Dermis blood vessel endothelial cell (primary cell): ENCODE measurements around the gene PSTPIP2. TPM values are rescaled to one million over a fixed set of nuclear protein-coding genes. Genes with fewer than 3 reads are reported as not detected.
A peak's percentile ranks its signal among the peaks of the same experiment; 100 is the strongest.
"Not testable (repeated sequence)": the region's sequence is repeated elsewhere in the genome, so short reads cannot be mapped to it uniquely, and the experiment has no call there.

Source experiments
- DNase-seq: peaks from one replicate; pipeline ENCODE4 v3.0.0; 2010
- total RNA-seq: library from RNA; depleted of rRNA; stranded (reverse); fragments of >200 nt; gene quantifications from 2 replicates; pipeline ENCODE4 v1.2.3, GENCODE V29; 2014

Gene PSTPIP2
- total RNA-seq, 1 donor from 2014 or later, result 0.68 TPM

DNA sequence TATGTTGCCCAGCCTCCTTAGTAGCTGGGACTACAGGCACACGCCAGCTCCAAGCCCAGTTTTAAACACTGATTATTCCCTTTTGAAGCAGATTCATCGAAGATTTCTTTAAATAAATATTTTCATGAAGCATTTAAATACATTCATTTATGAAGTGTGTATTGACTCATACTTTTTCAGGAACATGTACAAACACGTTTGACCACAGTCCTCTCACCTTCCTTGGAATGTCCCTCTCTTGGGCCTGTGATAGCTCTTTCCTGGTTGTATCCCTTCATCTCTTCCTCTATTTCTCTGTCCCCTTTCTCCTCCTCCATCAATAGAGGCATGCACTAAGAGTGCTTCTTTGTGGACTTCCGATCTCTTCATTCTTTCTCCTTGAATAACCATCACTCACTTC is 2.5 kb downstream of the PSTPIP2 start:
- DNase-seq, result no peak

DNA sequence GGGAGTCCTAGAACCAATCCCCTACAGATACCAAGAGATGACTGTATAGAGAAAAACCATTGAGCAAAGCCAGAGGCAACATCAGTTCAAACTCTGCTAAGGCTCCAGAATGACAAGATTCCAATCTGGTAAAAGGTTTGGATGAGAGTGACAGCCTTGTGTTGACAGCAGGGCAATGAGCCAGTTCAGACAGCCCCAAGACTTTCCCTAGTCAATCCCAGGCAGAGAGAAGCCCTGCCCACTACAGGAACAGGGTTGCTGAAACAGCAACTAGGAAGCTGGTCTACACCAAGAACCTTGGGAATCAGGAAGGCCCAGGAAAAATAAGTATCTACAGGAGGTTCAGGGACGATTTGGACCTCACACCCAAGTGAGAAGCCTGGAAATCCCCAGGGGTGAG is 3.3 kb downstream of the PSTPIP2 start:
- DNase-seq, result no peak

DNA sequence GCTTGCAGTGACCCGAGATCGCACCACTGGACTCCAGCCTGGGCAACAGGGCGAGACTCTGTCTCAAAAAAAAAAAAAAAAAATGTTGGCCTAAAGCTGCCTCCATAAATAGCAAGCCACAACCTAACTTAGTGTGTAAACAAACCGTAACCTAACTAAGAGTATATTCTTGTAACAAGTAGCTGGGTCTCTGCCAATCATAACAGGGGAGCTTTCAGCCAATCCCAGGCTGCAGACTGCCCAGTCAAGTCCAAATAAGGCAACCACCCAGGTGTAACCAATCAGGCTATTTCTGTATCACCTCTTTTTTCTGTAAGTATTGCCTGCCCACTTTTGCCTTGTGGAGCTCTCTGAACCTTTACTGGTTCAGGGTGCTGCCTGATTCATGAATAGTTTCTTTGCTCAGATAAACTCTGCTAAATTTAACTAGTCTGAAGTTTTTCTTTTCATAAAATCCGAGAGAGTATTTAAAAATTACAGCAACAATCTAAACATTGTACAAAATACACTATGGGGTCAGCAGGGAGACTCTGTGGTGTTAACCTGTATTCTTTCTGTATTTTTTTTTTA is 4.5 kb downstream of the PSTPIP2 start:
- DNase-seq, result peak; percentile 37

DNA sequence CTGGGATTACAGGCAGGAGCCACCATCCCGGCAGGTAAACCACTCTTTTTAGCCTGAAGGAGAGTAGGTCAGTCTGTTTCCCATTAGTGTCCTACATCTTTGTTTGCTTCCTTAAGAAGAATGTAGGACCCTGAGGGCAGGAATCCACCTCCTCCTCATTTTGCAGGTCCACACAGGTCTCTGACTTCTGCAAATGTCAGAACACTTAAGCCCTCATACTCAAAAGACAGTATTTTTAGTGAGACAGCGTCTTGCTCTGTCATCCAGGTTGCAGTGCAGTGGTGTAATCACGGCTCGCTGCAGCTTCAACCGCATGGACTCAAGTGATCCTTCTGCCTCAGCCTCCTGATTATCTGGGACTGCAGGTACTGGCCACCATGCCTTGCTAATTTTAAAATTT is 9.3 kb downstream of the PSTPIP2 start:
- DNase-seq, result no peak

DNA sequence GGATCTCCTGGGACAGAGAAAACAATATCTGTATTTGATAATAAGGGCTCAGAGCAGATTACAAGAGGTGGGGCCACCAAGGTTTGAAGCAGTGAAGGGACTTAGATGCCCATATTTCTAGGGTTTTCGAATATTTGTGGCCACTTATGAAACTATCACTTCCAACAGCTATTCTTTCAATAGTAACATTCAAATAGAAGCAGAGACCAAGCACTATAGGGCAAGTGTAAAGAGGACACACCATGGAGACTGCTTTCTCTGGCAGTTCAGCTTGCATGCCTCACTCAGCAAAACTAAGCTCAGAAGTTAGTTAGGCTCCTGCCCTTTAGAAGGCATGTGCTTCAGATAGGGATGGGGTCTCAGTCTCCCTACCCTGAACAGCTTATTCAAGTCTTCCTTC is 10.3 kb downstream of the PSTPIP2 start:
- DNase-seq, result no peak

DNA sequence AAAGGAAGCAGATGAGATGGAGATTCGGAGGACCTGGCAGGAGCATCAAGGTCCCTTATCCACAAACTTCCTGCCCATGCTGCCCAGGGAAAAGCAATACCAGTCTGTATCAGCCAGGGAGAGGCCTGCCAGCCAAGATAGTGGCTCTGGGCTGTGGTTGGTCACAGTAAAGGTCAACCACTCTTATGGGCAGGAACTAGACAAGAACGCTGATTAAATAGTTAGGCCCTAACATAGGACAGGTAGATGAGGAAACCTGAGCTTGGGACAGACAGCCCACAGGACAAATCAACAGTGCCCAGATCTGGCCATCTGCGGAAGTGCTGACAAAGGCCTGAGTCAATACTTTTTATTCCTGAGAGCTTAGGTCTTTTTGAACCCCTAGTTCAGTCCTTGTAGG is 10.7 kb downstream of the PSTPIP2 start:
- no peak for DNase-seq

DNA sequence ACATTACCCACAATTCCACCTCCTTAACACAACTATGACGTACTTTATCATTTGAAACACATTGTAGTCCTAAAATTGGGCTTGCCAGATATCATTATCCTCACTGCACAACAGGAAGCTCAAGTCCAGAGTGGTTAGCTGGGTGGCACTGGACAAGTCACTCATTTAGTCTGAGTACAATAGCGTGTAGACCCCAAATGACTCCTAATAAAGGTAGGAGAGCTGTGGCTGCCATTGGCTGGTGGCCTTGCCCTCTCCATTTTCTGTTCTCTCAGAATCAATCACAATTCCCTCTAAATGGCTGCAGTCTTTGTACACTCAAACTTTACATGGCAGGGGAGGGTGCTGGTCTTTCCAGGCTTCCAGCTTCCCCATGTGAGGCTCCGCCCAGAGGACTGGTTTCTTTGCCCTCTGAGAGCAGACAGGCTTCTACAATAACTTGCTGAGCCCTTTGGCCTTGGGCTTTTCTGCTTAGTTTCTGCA is 11.7 kb downstream of the PSTPIP2 start:
- no peak for DNase-seq

DNA sequence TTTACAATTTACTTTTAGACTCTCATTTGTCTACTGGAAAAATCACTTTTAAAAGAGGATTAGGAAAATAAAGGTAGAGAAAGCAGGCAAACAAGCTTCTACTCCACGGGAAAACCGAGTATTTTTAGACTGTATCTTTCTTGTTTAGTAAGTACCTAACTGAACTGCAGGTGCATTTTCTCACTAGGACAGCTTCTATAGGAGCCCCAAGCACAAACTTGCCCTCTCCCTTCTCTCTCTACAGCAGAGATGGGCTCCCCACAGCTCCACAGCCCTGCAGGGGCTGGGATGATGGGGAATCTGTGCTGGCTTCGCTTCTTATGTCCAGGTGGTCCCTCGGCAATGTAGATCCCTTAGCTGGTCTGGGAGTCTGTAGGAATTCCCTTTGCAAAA is 16.2 kb downstream of the PSTPIP2 start:
- DNase-seq, result no peak

DNA sequence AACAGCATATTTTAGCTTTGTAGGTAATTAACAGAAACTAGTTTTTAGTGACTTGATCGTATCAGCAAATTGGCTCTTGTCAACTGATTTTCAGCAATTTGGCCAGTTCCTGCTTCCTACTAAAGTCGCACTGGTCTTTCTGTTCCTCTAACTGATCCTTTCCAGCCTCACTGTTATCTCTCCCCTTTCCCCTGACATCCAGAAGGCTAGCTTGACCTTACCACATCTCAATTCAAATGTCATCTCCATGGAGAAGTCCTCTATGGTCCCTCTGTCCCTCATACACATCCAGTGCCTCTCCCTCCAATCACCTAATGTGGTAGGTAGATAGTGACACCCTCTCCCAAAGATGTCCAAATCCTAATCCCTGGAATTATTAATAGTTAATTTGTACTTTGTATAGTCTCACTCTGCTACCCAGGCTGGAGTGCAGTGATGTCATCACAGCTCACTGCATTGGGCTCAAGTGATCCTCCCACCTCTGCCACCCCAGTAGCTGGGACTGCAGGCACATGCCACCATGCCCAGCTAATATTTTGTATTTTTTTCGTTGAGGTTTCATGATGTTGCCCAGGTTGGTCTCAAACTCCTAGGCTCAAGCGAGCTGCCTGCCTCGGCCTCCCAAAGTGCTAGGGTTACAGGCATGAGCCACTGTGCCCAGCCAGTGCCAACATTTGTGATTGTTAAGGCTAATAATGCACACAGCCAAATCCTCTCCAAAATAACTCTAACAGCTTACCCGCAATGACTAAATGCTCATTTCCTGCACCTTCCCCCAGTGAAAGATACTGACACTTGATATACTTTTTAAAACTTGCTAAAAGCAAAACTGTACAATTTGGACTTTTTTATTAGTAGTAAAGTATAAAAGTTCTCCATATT is 16.9 kb downstream of the PSTPIP2 start:
- DNase-seq, result no peak

DNA sequence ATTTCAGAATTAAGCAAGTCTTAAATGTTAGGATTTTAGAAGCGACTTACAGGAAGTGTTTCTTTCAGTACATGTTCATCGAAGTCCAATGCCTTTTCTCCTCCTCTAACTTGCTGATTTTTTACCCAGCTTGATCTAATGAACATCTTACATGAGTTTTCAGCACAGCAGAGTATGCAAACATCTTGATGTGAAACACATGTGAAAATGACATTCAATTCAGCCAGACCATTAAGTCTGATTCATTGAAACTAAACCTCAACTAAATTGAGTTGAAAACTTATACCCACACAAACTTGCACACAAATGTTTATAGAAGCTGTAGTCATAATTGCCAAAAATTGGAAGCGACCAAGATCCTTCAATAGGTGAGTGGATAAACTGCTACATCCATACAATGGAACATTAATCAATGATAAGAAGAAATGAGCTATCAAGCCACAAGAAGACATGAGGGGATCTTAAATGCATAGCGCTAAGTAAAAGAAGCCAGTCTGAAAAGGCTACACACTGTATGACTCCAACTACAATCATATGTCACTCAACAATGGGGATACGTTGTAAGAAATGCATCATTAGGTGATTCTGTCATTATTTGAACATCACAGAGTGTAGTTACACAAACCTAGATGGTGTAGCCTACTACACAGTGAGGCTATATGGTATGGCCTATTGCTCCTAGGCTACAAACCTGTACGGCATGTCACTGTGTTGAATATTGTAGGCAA is 18.5 kb downstream of the PSTPIP2 start:
- DNase-seq, result no peak

DNA sequence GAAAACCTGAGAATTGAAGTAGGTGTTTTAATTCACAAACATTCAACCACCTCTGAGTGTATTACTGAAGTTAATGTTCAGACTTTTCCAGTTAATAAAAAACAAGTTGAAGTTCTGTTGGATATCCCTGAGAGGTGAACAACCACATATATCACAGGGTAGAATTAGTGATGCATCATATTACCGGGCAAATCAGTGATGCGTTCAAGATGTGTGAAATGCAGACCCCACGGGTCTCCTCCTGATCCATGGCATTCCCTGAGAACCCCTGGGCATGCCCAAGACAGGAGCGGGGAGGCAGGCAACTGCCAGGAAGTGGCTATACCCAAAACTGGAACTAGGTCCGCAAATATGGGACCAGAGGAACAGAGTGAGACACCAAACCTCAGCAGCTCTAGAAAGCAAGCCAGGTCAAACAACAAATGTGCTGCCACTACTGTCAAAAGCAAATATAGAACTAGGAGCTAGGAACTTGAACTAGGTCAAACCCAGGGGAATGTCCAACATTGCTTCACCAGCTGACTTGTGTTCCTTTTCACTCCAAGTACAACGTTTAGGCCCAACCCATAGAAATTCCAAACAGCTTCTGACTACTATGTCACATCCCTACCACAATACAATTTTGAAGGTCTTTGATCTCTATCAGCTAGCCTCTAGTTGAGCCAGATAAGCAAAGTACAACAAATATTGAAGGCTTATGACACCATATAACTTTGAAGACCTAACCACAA is 20.2 kb downstream of the PSTPIP2 start:
- DNase-seq, result no peak

DNA sequence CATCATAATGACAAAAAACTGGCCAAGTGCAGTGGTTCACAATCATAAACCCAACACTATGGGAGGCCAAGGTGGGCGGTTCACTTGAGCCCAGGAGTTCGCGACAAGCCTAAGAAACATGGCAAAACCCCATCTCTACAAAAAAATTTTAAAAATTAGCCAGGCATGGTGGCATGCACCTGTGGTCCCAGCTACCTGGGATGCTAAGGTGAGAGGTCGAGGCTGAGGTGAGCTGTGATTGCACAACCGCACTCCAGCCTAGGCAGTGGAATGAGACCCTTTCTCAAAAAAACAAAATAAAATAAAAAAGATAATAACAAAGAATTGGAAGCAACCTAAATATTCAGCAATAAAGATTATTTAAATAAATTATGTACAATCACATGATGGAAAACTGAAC is 21.8 kb downstream of the PSTPIP2 start:
- DNase-seq, result no peak

DNA sequence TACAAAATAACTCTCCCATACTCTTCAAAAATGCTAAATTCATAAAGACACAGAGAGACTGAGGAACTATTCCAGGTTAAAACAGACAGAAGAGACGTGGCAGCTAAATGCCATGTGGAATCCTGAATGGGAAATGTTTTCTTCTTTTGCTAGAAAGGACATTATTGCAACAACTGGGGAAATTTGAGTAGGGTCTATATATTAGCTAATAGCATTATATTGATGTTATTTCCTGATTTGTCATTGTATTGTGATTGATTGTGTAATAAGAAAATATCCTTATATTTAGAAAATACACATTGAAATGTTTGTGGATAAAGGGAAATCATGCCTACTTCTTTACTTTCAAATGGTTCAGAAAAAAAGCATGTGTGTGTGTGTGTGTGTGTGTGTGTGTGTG is 23.4 kb downstream of the PSTPIP2 start:
- no peak for DNase-seq

DNA sequence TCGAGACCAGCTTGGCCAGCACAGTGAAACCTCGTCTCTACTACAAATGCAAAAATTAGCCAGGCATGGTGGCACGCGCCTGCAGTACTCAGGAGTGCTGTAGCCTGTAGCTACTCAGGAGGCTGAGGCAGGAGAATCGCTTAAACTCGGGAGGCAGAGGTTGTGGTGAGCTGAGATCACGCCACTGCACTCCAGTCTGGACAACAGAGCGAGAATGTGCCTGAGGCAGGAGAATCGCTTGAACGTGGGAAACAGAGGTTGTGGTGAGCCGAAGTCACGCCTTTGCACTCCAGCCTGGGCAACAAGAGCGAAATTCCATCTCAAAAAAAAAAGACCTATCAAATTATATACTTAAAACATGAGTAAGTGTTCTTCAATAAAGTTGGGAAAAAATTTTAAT is 24.7 kb downstream of the PSTPIP2 start:
- not testable (repeated sequence) for DNase-seq

DNA sequence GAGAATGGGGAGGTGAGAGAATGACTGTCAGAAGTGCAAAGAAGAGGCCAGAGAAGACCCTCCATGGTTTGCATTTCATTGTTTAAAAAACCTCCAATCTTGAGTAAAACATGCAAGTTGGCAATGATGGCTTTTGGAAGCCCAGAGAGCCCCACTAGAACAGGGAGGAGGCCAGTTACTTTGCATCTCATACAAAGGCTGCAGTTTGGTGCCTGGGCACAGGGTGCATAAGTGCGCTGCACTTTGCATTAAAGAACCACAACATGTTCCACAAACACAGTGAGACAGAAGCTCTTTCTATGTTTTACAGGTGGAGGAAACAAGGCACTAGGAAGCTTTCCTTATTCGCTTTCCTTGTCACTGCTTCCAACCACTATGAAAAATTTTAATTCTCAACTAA is 25.4 kb downstream of the PSTPIP2 start:
- DNase-seq, result no peak

DNA sequence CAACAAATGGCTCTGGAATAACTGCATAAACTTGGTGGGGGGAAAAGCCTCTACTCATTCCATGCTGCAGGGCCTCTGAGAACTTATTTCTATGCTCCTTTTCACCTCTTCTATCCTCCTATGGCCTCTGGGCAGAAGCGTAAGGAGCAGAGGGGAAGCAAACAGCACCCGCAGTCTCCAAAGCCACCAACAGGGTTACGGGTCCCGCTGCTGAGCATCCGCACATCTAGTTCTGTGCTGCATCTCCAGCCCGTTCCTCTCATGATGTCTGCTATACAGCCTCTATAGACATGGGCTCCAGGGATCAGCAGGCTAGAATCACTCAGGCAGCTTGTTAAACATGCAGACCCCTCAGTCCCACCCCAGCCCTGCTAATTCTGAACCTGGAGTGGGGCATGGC is 25.9 kb downstream of the PSTPIP2 start:
- DNase-seq, result no peak

DNA sequence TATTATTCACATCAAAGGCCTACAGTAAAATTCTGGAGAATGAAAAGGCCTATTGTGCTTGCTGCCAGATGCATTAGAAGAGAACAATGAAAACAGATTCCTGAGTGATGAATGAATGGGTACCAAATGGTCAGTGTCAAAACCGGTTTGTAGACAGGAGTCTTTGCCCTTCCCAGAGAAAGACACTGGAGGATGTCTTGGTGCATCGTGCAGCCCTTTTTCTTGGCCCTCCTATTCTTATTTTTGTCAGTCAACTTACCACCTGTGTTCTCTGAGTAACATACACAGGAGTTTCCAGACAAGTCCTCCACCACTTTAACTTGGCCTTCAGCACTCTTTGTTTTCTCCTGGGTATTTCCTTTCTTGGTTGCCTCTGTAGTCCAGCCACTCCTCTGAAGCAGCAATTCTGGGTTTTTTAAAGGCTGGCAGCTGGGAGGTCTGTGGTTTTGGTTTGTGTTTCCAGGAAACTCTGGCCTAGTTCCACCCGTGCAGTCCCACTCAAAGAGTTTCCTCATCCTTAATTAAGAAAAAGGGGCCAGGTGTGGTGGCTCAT is 29.4 kb downstream of the PSTPIP2 start:
- no peak for DNase-seq

DNA sequence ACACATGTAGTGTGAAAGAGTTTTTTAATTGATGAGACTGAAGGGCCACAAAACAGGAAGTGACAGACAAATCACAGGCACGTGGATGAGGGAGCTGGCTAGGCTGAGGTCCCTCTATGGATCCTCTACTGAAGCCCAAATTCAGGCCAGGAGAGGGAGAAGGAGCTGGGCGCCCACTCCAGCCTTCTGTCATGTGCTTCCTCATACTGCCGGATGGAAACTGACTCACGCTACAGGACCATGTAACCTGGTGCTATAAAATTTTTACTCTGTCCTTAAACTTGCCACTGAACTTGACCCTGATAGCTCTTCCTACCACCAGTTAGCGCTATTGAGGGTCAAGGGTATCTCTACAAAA is 31.3 kb downstream of the PSTPIP2 start:
- no peak for DNase-seq

DNA sequence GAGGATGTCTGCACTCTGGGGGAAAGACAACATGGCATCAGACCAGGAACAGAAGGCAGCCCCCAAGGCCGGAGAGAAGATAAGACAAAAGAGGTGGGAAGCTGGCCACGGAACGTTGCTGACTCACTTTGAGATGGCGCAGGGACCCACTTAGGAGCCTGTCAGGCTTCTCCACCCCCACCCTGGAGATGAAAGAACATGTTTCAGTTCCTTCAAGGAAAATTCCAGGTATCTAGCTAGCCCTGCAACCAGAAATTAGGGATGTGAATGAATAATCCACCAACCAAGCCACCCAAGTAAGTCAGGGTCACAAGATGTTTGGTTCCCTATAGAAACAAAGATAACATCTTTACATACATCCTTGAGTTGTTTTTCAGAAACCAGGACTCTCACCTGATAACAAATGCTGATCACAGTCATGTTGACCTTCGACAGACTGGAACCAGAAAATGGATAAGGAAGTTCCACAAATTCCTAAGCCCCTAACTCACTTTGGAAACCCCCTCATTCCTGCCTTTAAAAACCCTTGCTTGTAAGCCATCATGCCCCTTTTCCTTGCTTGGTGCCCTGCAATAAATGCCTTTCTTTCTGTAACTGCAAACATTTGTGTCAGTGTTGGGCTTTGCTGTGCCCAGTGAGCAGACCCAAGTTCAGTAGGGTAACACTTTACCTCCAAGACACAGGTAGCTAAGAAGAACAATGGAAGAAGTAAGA is 31.9 kb downstream of the PSTPIP2 start:
- DNase-seq, result no peak

DNA sequence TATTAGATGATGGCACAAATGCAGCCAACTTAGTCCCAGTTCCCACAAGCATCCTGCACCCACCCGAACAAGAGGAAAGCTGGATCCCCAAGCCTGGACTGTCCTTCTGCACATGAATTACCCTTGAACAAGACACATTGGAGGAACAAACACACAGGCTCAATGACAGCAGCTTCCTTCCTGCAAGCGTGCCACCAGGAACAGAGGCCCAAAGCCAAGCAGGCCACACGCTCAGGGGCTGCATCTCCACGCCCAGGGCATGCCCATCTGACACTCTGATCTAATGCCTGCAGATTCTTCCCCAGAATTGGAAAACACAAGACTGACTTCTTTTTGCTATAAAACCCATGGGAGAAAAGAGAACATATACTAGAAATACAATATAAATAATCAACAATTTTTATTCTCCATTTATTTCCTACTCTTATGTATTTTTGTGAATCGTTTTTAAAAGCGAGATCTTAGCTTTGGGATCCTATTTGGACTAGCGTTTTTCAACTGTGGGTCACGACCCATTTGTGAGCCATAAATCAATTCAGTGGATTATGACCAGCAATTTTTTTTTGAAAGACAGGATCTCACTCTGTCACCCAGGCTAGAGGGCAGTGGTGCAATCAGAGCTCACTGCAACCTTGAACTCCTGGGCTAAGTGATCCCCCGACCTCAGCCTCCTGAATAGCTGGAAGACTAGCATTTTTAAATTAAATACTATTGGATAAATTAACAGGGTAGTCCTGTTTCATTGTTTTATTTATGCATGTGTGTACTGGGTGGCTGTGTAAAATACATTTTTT is 34.4 kb downstream of the PSTPIP2 start:
- no peak for DNase-seq
